GM12865 (cell line): ENCODE results near the gene CNIH1.
A peak's percentile ranks its signal among the peaks of the same experiment; 100 is the strongest.
"Not testable (repeated sequence)": the region's sequence is repeated elsewhere in the genome, so short reads cannot be mapped to it uniquely, and the experiment has no call there.

Source experiments
- DNase-seq: peaks from one replicate; pipeline ENCODE4 v3.0.0; 2010; ENCODE audit warnings: low read depth
- H3K4me3 ChIP-seq: 2 replicates; pipeline ENCODE4 v1.5.1; 2011; ENCODE audit warnings: mild to moderate bottlenecking, low read depth, low read length, control low read depth
- CTCF ChIP-seq: IDR thresholded peaks from 2 replicates; pipeline ENCODE4 v1.5.1; 2011; ENCODE audit warnings: low read length, control low read depth, low read depth, inconsistent platforms; ENCODE audit not compliant: insufficient read depth; ENCODE audit errors: missing control alignments

CNIH1 gene

GRCh38 chr14:54444681-54445080 lies 3.5 kb upstream of the CNIH1 start:
- no peak for TF ChIP-seq CTCF
- DNase-seq: no peak
- no peak overlapping the region for H3K4me3 ChIP-seq

- TF ChIP-seq CTCF: no peak
- DNase-seq: no peak
Measured at GRCh38 chr14:54443981-54444380, 2.8 kb upstream of the CNIH1 start.

GRCh38 chr14:54442961-54443360 lies 1.8 kb upstream of the CNIH1 start:
- not testable (repeated sequence) for DNase-seq, H3K4me3 ChIP-seq

More at GRCh38 chr14:54443981-54444380, 2.8 kb upstream of the CNIH1 start:
- no peak overlapping the region for H3K4me3 ChIP-seq

GRCh38 chr14:54440476-54440872 lies 700 bp downstream of the CNIH1 start:
- DNase-seq: peak; percentile 9
- no peak for TF ChIP-seq CTCF
- peak overlapping the region; percentile 65 for H3K4me3 ChIP-seq

GRCh38 chr14:54440037-54440436 lies 1.1 kb downstream of the CNIH1 start:
- DNase-seq: no peak
- H3K4me3 ChIP-seq: peak overlapping the region; percentile 65
- no peak for TF ChIP-seq CTCF

- no peak for TF ChIP-seq CTCF
- H3K4me3 ChIP-seq: no peak overlapping the region
- no peak for DNase-seq
Measured at GRCh38 chr14:54438703-54439102, 2.5 kb downstream of the CNIH1 start.

- DNase-seq: not testable (repeated sequence)
- H3K4me3 ChIP-seq: peak overlapping the region; percentile 8; the same call in 1 of the 2 replicates
Measured at GRCh38 chr14:54437954-54438353, 3.2 kb downstream of the CNIH1 start.

GRCh38 chr14:54435500-54435981 lies 5.6 kb downstream of the CNIH1 start:
- DNase-seq: peak; percentile 48

More at GRCh38 chr14:54435500-54435981, 5.6 kb downstream of the CNIH1 start:
- H3K4me3 ChIP-seq: peak overlapping the region; percentile 43
- TF ChIP-seq CTCF: no peak
